Endometrial microvascular endothelial cells (primary cell): ENCODE results near the gene SLC25A42. TPM values are rescaled to one million over a fixed set of nuclear protein-coding genes. Genes with fewer than 3 reads are reported as not detected.

Experiments
- in situ Hi-C: cut with HindIII; loops from 2 replicates; pipeline ENCODE4 v1.10.0; 2017; ENCODE audit warnings: low sequenced_read_pairs, low pct_unique_long_range_greater_than_20kb; ENCODE audit errors: inconsistent ontology term
- total RNA-seq: library from RNA; depleted of rRNA; stranded (reverse); fragments of >200 nt; gene quantifications from one replicate; pipeline ENCODE4 v1.2.3, GENCODE V29; 2015; ENCODE audit errors: inconsistent ontology term

Gene SLC25A42
- total RNA-seq, 1 donor from 2014 or later, result 1.2 TPM

DNA sequence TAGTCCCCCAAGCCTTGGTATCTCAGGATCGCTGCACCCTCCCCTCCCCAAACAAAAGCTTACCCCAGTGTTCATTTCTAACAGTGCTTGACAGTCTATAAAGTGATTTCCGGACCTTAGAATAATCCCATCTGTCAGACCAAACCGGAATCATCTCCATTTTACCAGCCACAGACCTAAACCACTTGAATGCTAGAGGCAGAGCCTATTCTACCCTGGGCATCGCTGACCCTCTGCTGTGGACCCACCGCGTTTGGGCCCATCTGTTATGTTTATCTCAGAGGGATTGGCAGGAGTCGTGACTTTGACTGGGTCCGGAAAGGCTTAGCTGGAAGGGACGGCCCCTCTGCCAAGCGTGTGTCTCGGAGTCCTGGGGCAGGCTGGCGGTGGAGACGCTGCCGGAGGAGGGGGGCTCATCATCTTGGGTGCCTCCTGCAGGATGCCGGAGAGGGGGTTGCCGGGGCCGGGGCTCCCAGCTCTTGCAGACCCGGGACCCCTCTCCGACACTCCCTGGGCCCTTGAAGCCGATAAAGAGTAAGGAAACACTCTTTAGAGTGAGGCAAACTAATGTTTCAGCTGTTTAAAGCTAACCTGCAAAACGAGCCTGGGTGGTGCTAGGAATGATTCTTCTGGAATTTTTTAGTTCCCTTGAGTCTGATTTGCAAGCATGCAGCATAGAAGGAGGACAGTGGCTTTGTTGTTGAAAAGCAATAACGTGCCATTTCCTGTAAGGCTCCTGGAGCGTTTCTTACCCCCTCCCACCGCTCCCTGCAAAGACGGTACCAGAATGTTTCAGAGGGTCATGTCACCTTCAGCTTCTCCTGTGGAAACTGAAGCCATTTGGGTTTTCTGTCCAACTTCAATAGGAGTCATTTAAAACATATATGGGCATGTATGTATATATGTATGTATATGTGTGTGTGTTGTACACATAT is 1.3 kb downstream of the SLC25A42 start:
- in situ Hi-C loops, result no loop called here

GRCh38 chr19:19067276-19068072 is 3.7 kb downstream of the SLC25A42 start:
- in situ Hi-C loops, result no loop called here

GRCh38 chr19:19068659-19069654 is 5.2 kb downstream of the SLC25A42 start:
- in situ Hi-C loops, result no loop called here

GRCh38 chr19:19071897-19072296 is 8.1 kb downstream of the SLC25A42 start:
- in situ Hi-C loops, result no loop called here

GRCh38 chr19:19074196-19074882 is 10.5 kb downstream of the SLC25A42 start:
- in situ Hi-C loops, result no loop called here

DNA sequence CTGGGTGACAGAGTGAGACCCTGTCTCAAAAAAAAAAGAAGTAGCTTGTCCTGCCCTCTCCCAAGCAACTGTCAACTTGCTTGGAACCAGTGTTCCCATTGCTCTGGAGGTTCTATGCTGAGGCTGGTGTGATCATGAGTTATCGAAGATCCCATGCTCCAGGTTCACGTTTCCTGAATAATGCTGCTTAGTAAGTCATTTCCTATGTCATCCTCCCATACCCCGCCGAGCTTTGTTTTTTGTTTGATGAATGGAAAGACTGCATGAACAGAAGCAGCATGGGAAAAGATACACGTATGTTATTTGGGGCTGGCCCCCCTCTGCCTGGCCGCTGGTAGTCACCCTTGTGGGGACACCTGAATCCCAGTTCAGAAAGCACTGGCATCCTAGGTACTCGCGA is 11.3 kb downstream of the SLC25A42 start:
- in situ Hi-C loops, result no loop called here

GRCh38 chr19:19076476-19076875 is 12.7 kb downstream of the SLC25A42 start:
- in situ Hi-C loops, result no loop called here

DNA sequence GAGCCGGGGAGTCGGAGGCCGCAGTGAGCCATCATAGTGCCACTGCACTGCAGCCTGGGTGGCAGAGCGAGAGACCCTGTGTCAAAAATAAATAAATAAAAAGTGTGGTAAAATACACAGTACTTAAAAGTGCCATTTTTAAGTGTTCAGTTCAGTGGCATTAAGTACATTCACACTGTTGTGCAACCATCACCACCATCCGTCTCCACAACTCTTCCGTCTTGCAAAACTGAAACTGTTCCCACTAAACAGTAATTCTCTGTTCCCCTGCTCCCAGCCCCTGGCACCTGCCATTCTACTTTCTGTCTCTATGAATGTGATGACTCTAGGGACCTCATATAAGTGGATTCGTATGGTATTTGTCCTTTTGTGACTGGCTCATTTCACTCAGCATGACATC is 13.3 kb downstream of the SLC25A42 start:
- in situ Hi-C loops, result no loop called here

GRCh38 chr19:19078801-19079200 is 15.0 kb downstream of the SLC25A42 start:
- in situ Hi-C loops, result no loop called here

GRCh38 chr19:19079571-19079970 is 15.8 kb downstream of the SLC25A42 start:
- in situ Hi-C loops, result no loop called here

DNA sequence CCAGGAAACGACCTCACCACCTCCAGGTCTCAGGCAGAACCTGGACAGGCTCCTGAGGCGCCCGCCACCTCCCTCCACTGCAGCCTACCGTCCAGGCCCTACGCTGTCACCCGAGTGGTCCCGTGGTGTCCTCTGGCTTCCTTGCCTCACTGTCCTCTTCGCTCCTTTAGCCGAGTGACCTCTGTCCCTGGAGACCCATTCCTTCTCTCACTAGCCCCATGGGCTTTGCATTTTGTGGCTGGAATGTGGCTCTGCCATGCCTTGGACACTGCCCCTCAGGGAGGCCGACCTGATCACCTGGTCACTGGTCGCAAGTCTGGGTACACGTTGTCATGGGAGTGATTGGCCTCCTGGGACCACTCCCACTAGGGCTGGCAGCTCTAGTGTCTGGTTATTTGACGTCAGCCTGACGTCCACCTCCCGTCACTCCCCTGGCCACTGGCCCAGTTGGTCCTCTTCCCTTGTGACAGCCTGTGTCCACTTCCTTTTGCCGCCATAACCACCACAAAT is 17.9 kb downstream of the SLC25A42 start:
- in situ Hi-C loops, result no loop called here

- in situ Hi-C loops, result no loop called here
Measured at GRCh38 chr19:19083413-19084178, 19.8 kb downstream of the SLC25A42 start.

DNA sequence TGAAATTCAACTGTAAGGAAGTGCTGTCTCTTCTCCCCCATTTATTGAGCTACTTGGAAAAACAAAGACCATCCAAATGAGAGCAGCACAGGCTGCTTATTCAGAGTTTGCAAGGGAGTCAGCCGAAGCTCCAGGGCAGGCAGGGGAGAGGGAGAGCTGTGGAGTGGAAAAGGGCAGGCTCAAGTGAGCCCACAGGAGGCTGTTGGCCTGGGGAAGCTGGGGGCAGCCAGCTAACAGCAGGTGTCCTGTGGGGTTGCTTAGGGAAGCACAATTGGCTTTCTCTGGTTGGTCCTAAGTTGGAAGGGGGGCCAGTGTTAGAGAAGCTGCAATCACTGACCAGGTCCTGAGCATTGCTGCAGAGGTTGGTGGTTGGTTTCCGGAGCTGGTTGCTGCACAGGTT is 23.9 kb downstream of the SLC25A42 start:
- in situ Hi-C loops, result no loop called here

GRCh38 chr19:19094513-19094912 is 30.7 kb downstream of the SLC25A42 start:
- in situ Hi-C loops, result no loop called here

DNA sequence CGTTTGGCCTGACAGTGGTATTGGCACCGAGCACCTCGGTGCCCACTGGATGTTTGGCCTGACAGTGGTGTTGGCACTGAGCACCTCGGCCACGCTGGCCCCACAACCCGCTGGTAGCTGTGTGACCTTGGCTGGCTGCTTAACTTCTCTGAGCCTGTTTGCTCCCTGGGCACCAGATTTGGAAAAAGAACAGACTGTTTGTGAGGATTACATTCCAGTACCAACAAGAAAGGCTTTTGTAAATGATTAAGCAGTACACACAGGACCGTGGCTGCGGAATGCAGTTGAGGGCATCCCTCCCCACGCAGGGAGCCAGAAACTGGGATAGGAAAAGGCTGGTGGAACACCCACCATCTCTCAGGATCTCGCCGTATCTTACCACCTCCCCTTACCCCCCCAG is 31.9 kb downstream of the SLC25A42 start:
- in situ Hi-C loops, result no loop called here

GRCh38 chr19:19096641-19097627 is 33.1 kb downstream of the SLC25A42 start:
- in situ Hi-C loops, result no loop called here
